ENCODE data around the gene VPS39.

VPS39 gene

DNA sequence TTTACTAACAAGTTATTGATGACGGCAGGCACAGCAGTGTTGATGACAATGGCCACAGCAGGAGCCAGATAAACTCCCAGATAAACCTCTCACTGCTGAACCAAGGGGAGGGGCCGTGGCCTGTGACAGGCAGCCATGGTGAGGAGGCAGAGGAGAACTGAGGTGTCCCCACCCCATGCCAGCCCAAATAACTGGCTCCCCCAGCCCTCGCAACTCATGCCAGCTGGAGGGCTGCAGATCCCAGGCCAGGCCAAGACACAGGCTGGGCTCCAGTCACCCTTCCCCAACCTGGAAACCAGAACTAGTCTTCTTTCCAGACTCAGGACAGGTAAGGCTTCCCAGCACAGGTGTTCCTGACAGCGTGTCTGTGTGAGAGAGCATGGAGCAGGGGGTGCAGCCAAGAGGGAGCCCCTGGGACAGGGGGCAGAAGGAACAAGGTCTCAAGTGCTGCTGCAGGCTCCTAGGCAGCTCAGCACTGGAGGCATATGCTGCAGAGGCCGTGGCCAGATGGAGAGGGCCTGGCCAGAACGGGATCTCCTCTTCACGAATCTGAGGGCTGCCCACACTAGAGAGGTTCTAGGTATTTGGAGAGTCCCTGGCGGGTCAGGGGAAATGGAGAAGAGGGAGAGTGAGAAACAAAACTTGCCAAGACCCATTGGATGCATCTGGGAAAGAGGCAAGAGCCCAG lies 67.6 kb downstream of the VPS39 start:
- H3K27ac Mint-ChIP-seq, result no peak overlapping the region
- no peaks in the 10 kb centered on the region for H3K9me3 Mint-ChIP-seq
- H3K4me3 Mint-ChIP-seq, result no peak overlapping the region
- H3K4me1 Mint-ChIP-seq, result peaks cover 1% of the 10 kb centered on the region
- CTCF ChIA-PET, result interaction anchor here (0.6 to 1.2 kb wide), 2 partner anchors 11 to 54 kb away, joined by 3 read pairs; no protein-coding TSS in a partner anchor
- H3K27me3 Mint-ChIP-seq, result peaks cover 37% of the 10 kb centered on the region
- H3K36me3 Mint-ChIP-seq, result no peaks in the 10 kb centered on the region
- peak; percentile 13 for DNase-seq

DNA sequence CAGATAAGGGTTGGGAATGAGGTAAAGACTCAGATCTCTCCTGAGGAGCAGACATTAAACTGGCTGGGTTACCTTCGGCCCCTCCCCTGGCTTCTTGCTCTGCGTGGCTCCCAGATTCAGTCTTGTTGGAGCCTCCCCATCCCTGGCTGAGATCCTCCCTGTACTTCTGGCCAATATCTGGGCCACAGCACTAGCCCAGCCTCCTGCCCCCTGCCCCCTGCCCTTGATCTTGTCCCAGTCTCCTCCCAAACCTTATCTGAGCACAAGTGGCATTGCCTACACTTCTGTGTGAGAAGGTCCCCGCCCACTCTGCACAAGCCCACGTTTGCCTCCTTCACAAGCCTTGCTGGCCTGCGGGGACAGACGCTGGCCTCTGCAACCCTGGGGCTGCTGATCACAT lies 68.5 kb downstream of the VPS39 start:
- CTCF ChIA-PET, result interaction anchor here (0.6 to 2.9 kb wide), 10 partner anchors 10 to 149 kb away, joined by 3 to 38 read pairs (median 4); no protein-coding TSS in a partner anchor
- H3K27ac Mint-ChIP-seq, result no peak overlapping the region
- no peak overlapping the region for H3K4me3 Mint-ChIP-seq
- H3K27me3 Mint-ChIP-seq, result peaks cover 35% of the 10 kb centered on the region
- no peaks in the 10 kb centered on the region for H3K9me3 Mint-ChIP-seq
- peaks cover 3% of the 10 kb centered on the region for H3K4me1 Mint-ChIP-seq
- H3K36me3 Mint-ChIP-seq, result no peaks in the 10 kb centered on the region
- DNase-seq, result no peak

DNA sequence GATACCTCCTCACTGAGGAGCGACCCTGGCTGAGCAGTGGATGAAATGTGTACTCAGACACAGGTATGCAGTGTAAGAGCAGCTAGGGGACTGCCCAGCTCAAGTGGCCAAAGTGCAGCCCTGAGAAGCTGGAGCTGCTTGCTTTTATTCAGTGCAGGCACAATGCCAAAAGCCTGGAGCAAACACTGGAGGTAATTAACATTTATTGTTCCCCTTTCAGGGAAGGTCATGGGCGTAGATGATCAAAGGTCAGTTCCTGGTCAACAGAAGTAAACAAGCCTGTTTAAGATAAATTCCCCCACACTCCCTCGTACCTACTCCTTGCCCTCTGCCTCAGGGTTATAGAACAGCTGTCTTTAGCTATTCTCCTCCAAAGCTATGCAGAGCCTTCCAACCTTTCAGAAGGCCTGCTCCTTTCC lies 69.1 kb downstream of the VPS39 start:
- Mint-ChIP-seq H3K9me3 (no peaks in the 10 kb centered on the region), H3K4me3 (no peak overlapping the region), H3K27me3 (peaks cover 35% of the 10 kb centered on the region), H3K27ac (no peak overlapping the region), H3K36me3 (no peaks in the 10 kb centered on the region), H3K4me1 (peaks cover 3% of the 10 kb centered on the region)
- peak; percentile 3 for DNase-seq
- CTCF ChIA-PET, result interaction anchor here (0.8 to 2.9 kb wide), 17 partner anchors 10 to 333 kb away, joined by 3 to 38 read pairs (median 4); partner anchors contain the start of gene PLA2G4D

DNA sequence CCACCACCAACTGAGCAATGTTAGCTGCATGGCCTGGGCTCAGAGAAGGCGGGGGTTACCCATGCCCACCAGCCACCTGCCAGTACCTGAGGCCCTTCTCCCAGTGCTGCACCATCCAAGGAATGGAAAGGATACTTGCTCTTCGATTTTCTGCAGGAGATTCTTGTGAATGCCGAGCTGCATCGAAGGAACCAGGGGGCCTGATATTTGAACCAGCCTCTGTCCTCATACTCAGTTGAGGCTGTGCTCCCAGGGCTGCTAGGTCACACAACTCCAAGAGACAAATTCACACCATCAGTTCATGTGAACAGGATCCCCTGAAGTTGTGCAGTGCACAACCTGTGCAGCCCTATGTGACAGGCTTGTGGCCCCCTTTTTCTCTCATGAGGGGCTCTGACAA lies 69.7 kb downstream of the VPS39 start:
- Mint-ChIP-seq H3K9me3 (no peaks in the 10 kb centered on the region), H3K27me3 (peaks cover 35% of the 10 kb centered on the region), H3K36me3 (no peaks in the 10 kb centered on the region), H3K27ac (no peak overlapping the region), H3K4me3 (no peak overlapping the region), H3K4me1 (peaks cover 3% of the 10 kb centered on the region)
- CTCF ChIA-PET, result interaction anchor here (0.6 to 2.9 kb wide), 18 partner anchors 10 to 597 kb away, joined by 3 to 38 read pairs (median 4); partner anchors contain the start of gene PLA2G4D
- DNase-seq, result peak; percentile 11

DNA sequence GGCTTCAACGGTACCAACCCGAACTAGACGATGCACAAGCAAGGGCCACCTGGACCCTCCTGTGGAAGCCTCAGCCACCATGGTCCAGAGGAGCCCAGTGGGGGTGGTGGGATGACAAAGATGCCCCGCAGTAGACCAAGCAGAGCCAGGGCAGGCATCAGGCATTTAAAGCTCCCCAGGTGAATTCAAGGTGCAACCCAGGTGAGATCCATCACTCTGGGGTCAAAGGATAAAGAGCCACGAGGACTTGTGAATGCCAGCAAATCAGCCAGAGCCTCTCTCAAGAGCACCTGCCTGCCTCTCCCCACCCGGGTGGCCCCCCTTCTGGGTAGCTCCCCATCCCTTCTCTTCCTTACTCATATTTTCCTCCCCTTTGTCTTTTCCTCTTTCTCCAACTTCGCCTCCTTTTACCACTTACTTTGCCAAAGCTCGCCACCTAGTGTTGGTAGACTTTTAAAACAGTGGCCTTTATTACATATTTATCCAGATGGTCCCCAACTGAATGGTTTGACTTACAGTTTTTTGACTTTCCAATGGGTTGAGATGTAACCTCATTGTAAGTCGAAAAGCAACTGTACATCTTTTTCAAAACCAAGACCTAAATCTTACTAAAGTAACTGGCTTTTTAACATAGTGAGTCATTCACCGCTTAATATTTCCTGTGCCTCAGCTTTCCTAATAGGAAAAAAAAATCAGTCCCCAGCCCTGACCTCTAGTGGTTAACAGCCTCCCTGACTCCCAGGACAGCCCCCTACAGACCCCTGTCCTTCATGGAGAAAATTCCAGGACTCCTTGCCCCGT lies 70.4 kb downstream of the VPS39 start:
- peaks cover 37% of the 10 kb centered on the region for H3K27me3 Mint-ChIP-seq
- CTCF ChIA-PET, result interaction anchor here (0.6 to 2.9 kb wide), 15 partner anchors 11 to 742 kb away, joined by 3 to 38 read pairs (median 4); partner anchors contain the start of gene PLA2G4D
- H3K36me3 Mint-ChIP-seq, result no peaks in the 10 kb centered on the region
- no peak overlapping the region for H3K27ac Mint-ChIP-seq
- peaks cover 3% of the 10 kb centered on the region for H3K4me1 Mint-ChIP-seq
- no peak overlapping the region for H3K4me3 Mint-ChIP-seq
- DNase-seq, result peak; percentile 22
- H3K9me3 Mint-ChIP-seq, result no peaks in the 10 kb centered on the region

DNA sequence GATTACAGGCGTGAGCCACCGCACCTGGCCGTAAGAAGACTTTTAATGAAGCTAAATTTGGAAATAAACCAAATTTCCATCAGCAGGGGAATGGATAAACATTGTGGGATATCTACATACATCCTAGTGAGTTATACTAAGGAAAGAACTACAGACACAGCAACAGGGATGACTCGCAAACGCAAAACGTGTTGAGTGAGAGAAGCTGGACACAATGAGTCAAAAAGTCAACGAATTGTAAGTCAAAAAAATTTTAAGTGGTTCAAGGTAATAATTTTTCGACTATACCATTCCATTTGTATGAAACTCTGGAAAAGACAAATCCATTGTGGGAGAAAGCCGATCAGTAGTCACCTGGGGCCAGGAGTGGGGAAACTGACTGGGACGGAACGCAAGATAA lies 71.6 kb downstream of the VPS39 start:
- Mint-ChIP-seq H3K4me3 (no peak overlapping the region), H3K36me3 (no peaks in the 10 kb centered on the region), H3K27me3 (peaks cover 42% of the 10 kb centered on the region), H3K9me3 (no peaks in the 10 kb centered on the region), H3K4me1 (peaks cover 3% of the 10 kb centered on the region), H3K27ac (no peak overlapping the region)
- DNase-seq, result peak; percentile 7
- CTCF ChIA-PET, result interaction anchor here (0.7 to 7.5 kb wide), 6 partner anchors 10 to 249 kb away, joined by 3 to 74 read pairs (median 16); no protein-coding TSS in a partner anchor

DNA sequence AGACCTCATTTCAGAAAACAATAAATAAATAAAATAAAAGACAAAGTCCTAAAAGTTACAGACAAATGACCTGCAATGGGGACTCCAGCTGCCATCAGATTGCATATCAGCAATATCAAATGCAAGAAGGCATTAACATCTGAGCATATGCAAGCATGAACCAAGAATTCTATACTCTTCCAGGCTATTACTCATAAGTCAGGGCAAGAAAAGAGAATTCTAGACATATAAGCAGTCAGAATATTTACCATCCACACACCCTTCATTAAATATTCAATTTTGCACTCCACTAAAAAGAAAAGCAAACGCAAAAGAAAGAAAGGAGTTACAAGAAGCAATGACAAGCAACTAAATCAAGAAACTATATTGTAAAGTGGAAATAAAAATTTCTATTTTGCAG lies 72.8 kb downstream of the VPS39 start:
- CTCF ChIA-PET, result interaction anchor here (0.8 to 7.5 kb wide), 16 partner anchors 11 to 250 kb away, joined by 3 to 74 read pairs (median 4); no protein-coding TSS in a partner anchor
- no peak for DNase-seq
- no peak overlapping the region for H3K4me3 Mint-ChIP-seq
- no peak overlapping the region for H3K27ac Mint-ChIP-seq
- H3K36me3 Mint-ChIP-seq, result no peaks in the 10 kb centered on the region
- no peaks in the 10 kb centered on the region for H3K9me3 Mint-ChIP-seq
- H3K27me3 Mint-ChIP-seq, result peaks cover 45% of the 10 kb centered on the region
- peaks cover 3% of the 10 kb centered on the region for H3K4me1 Mint-ChIP-seq

DNA sequence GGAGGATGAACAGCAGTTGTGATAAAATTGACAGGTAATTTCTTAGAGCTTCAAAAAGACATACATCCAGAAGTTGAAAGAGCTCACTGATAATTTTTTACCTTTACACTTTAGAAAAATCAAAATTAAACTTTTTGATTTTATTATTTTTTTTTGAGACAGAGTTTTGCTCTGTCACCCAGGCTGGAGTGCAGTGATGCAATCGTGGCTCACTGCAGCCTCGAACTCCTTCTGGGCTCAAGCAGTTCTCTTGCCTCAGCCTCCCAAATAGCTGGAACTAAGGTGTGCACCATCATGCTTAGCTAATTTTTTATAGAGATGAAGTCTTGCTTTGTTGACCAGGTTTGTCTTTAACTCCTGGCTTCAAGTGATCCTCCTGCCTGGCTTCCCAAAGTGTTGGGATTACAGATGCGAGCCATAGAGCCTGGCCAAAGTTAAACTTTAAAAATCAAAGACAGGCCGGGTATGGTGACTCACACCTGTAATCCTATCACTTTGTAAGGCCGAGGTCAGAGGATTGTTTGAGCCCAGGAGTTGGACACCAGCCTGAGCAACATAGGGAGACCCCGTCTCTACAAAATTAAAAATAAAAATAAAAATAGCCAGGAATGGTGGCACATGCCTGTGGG lies 73.4 kb downstream of the VPS39 start:
- Mint-ChIP-seq H3K27me3 (peaks cover 47% of the 10 kb centered on the region), H3K9me3 (no peaks in the 10 kb centered on the region), H3K4me3 (no peak overlapping the region), H3K36me3 (no peaks in the 10 kb centered on the region), H3K27ac (no peak overlapping the region), H3K4me1 (peaks cover 3% of the 10 kb centered on the region)
- CTCF ChIA-PET, result interaction anchor here (0.6 to 7.5 kb wide), 19 partner anchors 12 to 251 kb away, joined by 3 to 74 read pairs (median 4); no protein-coding TSS in a partner anchor
- DNase-seq, result no peak

DNA sequence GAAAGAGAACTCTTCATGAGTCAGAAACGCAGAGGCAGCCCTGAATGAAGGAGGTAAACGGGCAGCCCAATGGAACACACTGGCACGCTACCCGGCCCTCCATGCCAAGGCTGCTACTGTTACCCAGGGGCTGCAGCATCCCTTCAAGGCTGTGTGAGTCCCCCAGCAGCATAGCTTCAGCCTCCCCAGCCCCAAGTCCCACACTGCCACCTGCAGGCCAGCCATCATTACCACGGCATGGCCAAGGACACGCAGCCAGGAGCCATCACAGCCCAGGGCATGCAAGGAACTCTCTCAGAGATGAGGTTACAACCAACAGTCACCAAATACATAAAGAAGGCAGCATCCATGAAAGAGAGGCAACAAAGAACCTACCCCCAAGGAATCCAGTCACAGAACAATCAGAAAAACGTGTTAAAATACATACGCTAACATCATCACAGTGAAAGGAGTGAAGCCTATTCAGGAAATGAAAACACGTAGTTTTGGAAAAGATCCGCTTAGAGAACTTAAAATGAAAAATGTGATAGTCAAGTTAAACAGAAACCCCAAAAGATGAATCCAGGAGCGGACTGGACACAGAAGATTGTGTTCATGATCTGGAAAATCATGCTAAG lies 74.1 kb downstream of the VPS39 start:
- peak; percentile 80 for DNase-seq
- CTCF ChIA-PET, result interaction anchor here (0.6 to 7.5 kb wide), 14 partner anchors 11 to 167 kb away, joined by 3 to 74 read pairs (median 4); no protein-coding TSS in a partner anchor
- no peaks in the 10 kb centered on the region for H3K9me3 Mint-ChIP-seq
- peaks cover 41% of the 10 kb centered on the region for H3K27me3 Mint-ChIP-seq
- H3K27ac Mint-ChIP-seq, result no peak overlapping the region
- H3K4me1 Mint-ChIP-seq, result peaks cover 3% of the 10 kb centered on the region
- no peaks in the 10 kb centered on the region for H3K36me3 Mint-ChIP-seq
- no peak overlapping the region for H3K4me3 Mint-ChIP-seq

DNA sequence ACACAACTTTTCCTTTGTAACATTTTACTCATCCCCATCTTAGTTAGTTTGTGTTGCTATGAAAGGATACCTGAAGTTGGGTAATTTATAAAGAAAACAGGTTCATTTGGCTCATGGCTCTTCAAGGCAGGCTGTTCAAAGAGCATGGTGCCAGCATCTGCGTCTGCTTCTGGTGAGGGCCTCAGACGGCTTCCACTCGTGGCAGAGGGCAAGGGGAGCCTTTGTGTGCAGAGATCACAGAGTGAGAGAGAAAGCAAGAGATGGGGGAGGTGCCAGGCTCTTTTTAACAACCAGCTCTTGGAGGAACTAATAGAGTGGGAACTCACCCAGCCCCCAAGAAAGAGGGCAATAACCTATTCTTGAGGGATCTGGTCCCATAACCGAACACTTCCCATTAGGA lies 74.7 kb downstream of the VPS39 start:
- no peak overlapping the region for H3K27ac Mint-ChIP-seq
- H3K4me1 Mint-ChIP-seq, result peaks cover 3% of the 10 kb centered on the region
- H3K4me3 Mint-ChIP-seq, result no peak overlapping the region
- CTCF ChIA-PET, result interaction anchor here (1.6 to 7.5 kb wide), 5 partner anchors 25 to 144 kb away, joined by 4 to 74 read pairs (median 22); no protein-coding TSS in a partner anchor
- H3K36me3 Mint-ChIP-seq, result no peaks in the 10 kb centered on the region
- H3K27me3 Mint-ChIP-seq, result peaks cover 41% of the 10 kb centered on the region
- no peaks in the 10 kb centered on the region for H3K9me3 Mint-ChIP-seq
- DNase-seq, result no peak

DNA sequence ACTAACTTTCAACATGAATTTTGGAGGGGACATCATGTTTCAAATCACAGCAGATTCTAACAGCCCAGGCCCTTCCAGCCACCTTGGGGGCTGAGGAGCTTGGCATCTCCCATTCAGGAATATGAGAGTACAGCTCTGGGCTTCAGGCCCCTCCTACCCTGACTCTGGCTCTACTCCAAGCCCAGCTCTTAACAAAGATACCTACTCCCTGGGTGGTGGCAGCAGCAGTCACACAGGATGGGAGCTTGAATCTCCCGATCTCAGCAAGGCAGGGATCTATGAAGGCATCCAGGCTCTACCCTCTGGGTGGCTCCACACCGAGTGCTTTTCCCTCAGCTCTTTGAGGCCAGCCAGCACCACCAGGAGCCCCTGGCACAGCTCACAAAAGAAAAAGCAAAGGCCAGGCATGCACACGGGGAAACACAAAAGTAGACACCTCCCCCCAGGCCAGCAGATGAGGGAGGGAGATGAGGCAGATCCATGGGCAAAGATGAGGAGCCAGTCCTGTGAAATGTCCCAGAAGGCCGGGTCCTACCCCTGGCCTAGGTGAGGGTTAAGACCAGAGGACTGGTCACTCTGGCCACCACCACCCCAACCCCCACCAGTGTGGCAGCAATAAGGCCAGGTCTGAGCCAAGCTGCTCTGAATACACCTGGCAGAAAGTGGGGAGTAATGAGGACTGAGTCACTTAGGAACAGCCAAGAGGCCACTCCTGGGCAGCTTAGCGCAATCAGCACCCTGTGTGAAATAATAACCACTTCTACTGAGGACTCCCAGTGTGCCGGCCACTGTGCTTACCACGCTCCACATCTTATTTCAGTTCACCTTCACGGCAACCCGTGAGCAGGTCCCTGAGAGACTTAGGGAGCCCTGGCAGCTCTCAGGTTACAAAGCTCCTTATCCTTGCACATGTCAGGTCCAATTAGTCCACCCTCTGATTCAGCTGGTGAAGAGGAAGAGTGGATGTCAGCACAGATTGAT lies 76.0 kb downstream of the VPS39 start:
- H3K4me1 Mint-ChIP-seq, result peaks cover 3% of the 10 kb centered on the region
- H3K27me3 Mint-ChIP-seq, result peaks cover 35% of the 10 kb centered on the region
- no peaks in the 10 kb centered on the region for H3K36me3 Mint-ChIP-seq
- H3K4me3 Mint-ChIP-seq, result no peak overlapping the region
- DNase-seq, result peak; percentile 8
- no peak overlapping the region for H3K27ac Mint-ChIP-seq
- H3K9me3 Mint-ChIP-seq, result no peaks in the 10 kb centered on the region
- CTCF ChIA-PET, result interaction anchor here (1.1 to 7.5 kb wide), 4 partner anchors 49 to 143 kb away, joined by 3 to 74 read pairs (median 4); no protein-coding TSS in a partner anchor

DNA sequence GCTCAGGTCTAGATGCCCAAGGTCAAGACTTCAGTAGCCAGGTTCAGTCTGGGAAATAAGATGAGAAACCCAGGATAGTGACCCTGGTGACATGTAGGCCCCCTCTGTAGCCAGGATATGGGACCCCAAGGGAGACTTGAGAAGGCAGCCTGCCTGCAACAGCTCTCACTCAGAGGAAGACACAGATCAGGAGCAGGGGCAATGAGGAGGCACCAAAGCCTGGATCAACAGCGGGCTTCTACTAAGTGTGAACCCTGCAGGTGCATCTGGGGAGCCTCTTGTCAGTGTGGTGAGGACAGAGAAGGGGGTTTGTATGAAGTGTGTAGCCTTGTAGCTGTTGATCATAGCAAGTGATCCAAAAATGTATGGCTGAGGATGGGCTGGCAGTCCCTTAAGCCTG lies 77.1 kb downstream of the VPS39 start:
- Mint-ChIP-seq H3K27me3 (peaks cover 34% of the 10 kb centered on the region), H3K36me3 (no peaks in the 10 kb centered on the region), H3K4me1 (peaks cover 3% of the 10 kb centered on the region), H3K9me3 (no peaks in the 10 kb centered on the region), H3K4me3 (no peak overlapping the region), H3K27ac (no peak overlapping the region)
- CTCF ChIA-PET, result interaction anchor here (0.8 to 7.5 kb wide), 7 partner anchors 10 to 142 kb away, joined by 3 to 74 read pairs (median 5); no protein-coding TSS in a partner anchor
- DNase-seq, result no peak

All from activated naive CD4-positive, alpha-beta T cell treated with anti-CD3 and anti-CD28 coated beads, Interleukin-2, amount 10 ng/mL, durations not matched to agents 7 days and 5 days (primary cell).